Measurements from ENCODE around the gene GPR42. TPM values are rescaled to one million over a fixed set of nuclear protein-coding genes. Genes with fewer than 3 reads are reported as not detected.

GPR42 gene
- total and polyA plus RNA-seq, 2 experiments from 2014 or later = not detected

DNA sequence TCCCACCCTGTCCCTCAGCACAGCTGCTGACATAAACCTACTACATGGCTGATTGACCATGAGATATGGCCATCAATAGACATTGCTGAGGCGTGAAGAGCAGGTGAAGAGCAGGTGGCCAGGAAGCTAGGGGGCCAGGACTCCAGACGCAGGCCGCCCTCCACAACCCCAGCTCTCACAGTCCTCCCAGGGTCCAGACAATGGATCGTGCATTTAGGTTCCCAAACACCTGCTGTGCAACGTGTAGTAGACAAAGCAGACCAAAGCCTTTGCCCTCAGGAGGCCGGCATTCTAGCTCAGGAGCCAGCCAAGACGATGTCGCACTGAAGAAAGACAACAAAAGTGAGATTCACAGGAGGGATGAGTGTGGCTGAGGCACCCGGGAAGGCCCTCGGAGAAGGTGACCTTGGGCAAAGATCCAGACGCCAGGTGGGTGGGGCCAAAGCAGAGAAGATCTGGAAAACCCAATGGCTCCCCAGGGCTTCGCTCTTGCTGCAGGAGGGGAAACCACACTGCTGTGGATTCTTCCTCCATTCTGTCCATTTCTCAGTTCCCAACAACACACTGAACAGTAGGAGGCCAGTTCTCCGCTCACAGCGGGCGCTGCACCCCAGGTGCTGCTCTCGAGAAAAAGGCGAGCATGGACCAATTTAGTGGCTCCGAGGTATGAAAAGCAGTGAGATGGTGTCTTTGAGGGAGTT, 21.8 kb upstream of the GPR42 start:
- Histone ChIP-seq H3K4me2 (no peak overlapping the region), H3K27ac (no peak overlapping the region), H4K20me1 (ENCODE audit: insufficient read depth, poor library complexity, severe bottlenecking) (no peaks in the 10 kb centered on the region), H3K79me2 (no peaks in the 10 kb centered on the region), H2AFZ (no peak overlapping the region), H3K9me2 (replicated peaks; ENCODE audit: insufficient read depth) (no peaks in the 10 kb centered on the region), H3K36me3 (replicated peaks; ENCODE audit: insufficient read depth, low read depth) (no peaks in the 10 kb centered on the region), H3K27me3 (no peaks in the 10 kb centered on the region), H3K9me3 (ENCODE audit: low read depth) (no peaks in the 10 kb centered on the region), H3K4me3 (no peak overlapping the region), H3K4me1 (ENCODE audit: insufficient read depth) (no peaks in the 10 kb centered on the region)
- WGBS (ENCODE audit: low lambda C conversion rate, missing lambda C conversion rate) = 85% methylated on average over 18 of the region's 18 CpGs
- no peak for DNase-seq (ENCODE audit: low spot score)
- TF ChIP-seq EZH2phosphoT487 (IDR thresholded peaks at IDR 0.05; ENCODE audit: low read depth, severe bottlenecking, unreplicated experiment) = no peak
- no peak for TF ChIP-seq CTCF (IDR thresholded peaks at IDR 0.05; ENCODE audit: poor library complexity)
- TF ChIP-seq EZH2 (IDR thresholded peaks at IDR 0.05; ENCODE audit: borderline replicate concordance) = no peak

- Histone ChIP-seq H3K4me1 (ENCODE audit: insufficient read depth) (no peaks in the 10 kb centered on the region), H3K4me3 (no peak overlapping the region), H4K20me1 (ENCODE audit: insufficient read depth, poor library complexity, severe bottlenecking) (no peaks in the 10 kb centered on the region), H3K9me2 (replicated peaks; ENCODE audit: insufficient read depth) (no peaks in the 10 kb centered on the region), H3K36me3 (replicated peaks; ENCODE audit: insufficient read depth, low read depth) (no peaks in the 10 kb centered on the region), H3K9me3 (ENCODE audit: low read depth) (no peaks in the 10 kb centered on the region), H3K27ac (no peak overlapping the region), H3K79me2 (no peaks in the 10 kb centered on the region), H3K27me3 (no peaks in the 10 kb centered on the region), H2AFZ (no peak overlapping the region), H3K4me2 (no peak overlapping the region)
- TF ChIP-seq CTCF (IDR thresholded peaks at IDR 0.05; ENCODE audit: poor library complexity) (no peak), EZH2phosphoT487 (IDR thresholded peaks at IDR 0.05; ENCODE audit: low read depth, severe bottlenecking, unreplicated experiment) (no peak), EZH2 (IDR thresholded peaks at IDR 0.05; ENCODE audit: borderline replicate concordance) (no peak)
- no peak for DNase-seq (ENCODE audit: low spot score)
- 87% methylated on average over 17 of the region's 17 CpGs for WGBS (ENCODE audit: low lambda C conversion rate, missing lambda C conversion rate)
Measured at GRCh38 chr19:35349614-35350521, 21.0 kb upstream of the GPR42 start.

DNA sequence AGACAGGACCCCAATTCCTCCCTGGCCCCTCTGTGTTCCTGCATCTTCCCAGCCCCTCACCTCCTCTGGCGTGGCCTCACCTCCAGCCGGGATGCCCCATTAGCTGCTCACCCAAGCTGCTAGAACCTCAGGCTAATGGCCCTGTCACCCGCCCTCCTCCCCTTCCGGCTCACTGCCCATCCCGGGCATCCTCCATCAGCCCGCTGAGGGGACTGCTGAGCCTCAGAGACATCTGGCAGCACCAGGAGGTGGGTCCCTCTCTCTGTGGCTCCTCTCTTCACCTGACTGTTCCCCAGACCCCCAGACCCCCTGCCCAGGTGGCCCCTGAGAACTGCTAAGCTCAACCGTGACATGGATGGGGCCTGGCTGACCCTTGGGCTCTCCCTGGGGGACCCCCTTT, 20.3 kb upstream of the GPR42 start:
- no peaks in the 10 kb centered on the region for H3K36me3 ChIP-seq (replicated peaks; ENCODE audit: insufficient read depth, low read depth)
- DNase-seq (ENCODE audit: low spot score) = no peak
- 96% methylated on average over 7 of the region's 7 CpGs for WGBS (ENCODE audit: low lambda C conversion rate, missing lambda C conversion rate)

More for the DNA sequence above, 20.3 kb upstream of the GPR42 start:
- Histone ChIP-seq H3K27ac (no peak overlapping the region), H3K4me1 (ENCODE audit: insufficient read depth) (no peaks in the 10 kb centered on the region), H3K9me3 (ENCODE audit: low read depth) (no peaks in the 10 kb centered on the region), H3K79me2 (no peaks in the 10 kb centered on the region), H3K9me2 (replicated peaks; ENCODE audit: insufficient read depth) (no peaks in the 10 kb centered on the region), H3K4me3 (no peak overlapping the region), H3K27me3 (no peaks in the 10 kb centered on the region), H3K4me2 (no peak overlapping the region), H2AFZ (no peak overlapping the region), H4K20me1 (ENCODE audit: insufficient read depth, poor library complexity, severe bottlenecking) (no peaks in the 10 kb centered on the region)
- TF ChIP-seq CTCF (IDR thresholded peaks at IDR 0.05; ENCODE audit: poor library complexity) = no peak
- TF ChIP-seq EZH2 (IDR thresholded peaks at IDR 0.05; ENCODE audit: borderline replicate concordance) = no peak
- TF ChIP-seq EZH2phosphoT487 (IDR thresholded peaks at IDR 0.05; ENCODE audit: low read depth, severe bottlenecking, unreplicated experiment) = no peak

Measured in hepatocyte (in vitro differentiated cells).